HG03460 (cell line): ENCODE data around the gene ADARB1.

Experiments
- ATAC-seq: cut with Tn5 transposase; IDR thresholded peaks from one replicate; pipeline ENCODE4 v1.9.1; 2021; ENCODE audit not compliant: unreplicated experiment

ADARB1 gene

GRCh38 chr21:45112371-45112770 is 38.0 kb downstream of the ADARB1 start:
- no peak for ATAC-seq

- ATAC-seq = no peak
These were observed 39.2 kb downstream of the ADARB1 start for GRCh38 chr21:45113543-45113942.

- ATAC-seq = no peak
These were observed 39.7 kb downstream of the ADARB1 start for GRCh38 chr21:45114072-45114471.

- no peak for ATAC-seq
These were observed 40.1 kb downstream of the ADARB1 start for GRCh38 chr21:45114475-45114874.

- ATAC-seq = no peak
These were observed 40.8 kb downstream of the ADARB1 start for GRCh38 chr21:45115141-45115540.

- no peak for ATAC-seq
These were observed 41.7 kb downstream of the ADARB1 start for GRCh38 chr21:45116066-45116465.

- ATAC-seq = no peak
These were observed 42.9 kb downstream of the ADARB1 start for GRCh38 chr21:45117314-45117713.

GRCh38 chr21:45118099-45118498 is 43.7 kb downstream of the ADARB1 start:
- no peak for ATAC-seq

GRCh38 chr21:45119812-45120211 is 45.4 kb downstream of the ADARB1 start:
- ATAC-seq = no peak

GRCh38 chr21:45120975-45121374 is 46.6 kb downstream of the ADARB1 start:
- no peak for ATAC-seq

- ATAC-seq = no peak
These were observed 47.6 kb downstream of the ADARB1 start for GRCh38 chr21:45122030-45122429.

- no peak for ATAC-seq
These were observed 48.2 kb downstream of the ADARB1 start for GRCh38 chr21:45122432-45123132.

- no peak for ATAC-seq
These were observed 49.1 kb downstream of the ADARB1 start for GRCh38 chr21:45123440-45123839.

GRCh38 chr21:45124596-45124995 is 50.2 kb downstream of the ADARB1 start:
- no peak for ATAC-seq

GRCh38 chr21:45125357-45125756 is 51.0 kb downstream of the ADARB1 start:
- ATAC-seq = no peak

- no peak for ATAC-seq
These were observed 51.8 kb downstream of the ADARB1 start for GRCh38 chr21:45126204-45126626.

- no peak for ATAC-seq
These were observed 52.6 kb downstream of the ADARB1 start for GRCh38 chr21:45126983-45127382.

- ATAC-seq = no peak
These were observed 53.6 kb downstream of the ADARB1 start for GRCh38 chr21:45127937-45128336.

GRCh38 chr21:45128613-45129188 is 54.3 kb downstream of the ADARB1 start:
- ATAC-seq = no peak

GRCh38 chr21:45129189-45129923 is 55.0 kb downstream of the ADARB1 start:
- no peak for ATAC-seq

GRCh38 chr21:45130324-45130774 is 56.0 kb downstream of the ADARB1 start:
- ATAC-seq = no peak

GRCh38 chr21:45131537-45131999 is 57.2 kb downstream of the ADARB1 start:
- ATAC-seq = no peak
